NCI-H2107 (cell line): ENCODE data around the gene SAMD14.

Experiments used
- DNase-seq: peaks from one replicate; lab custom pipeline; 2025; lab: John Stamatoyannopoulos, UW

SAMD14 gene

GRCh38 chr17:50111673-50112655, 18.0 kb downstream of the SAMD14 start:
- DNase-seq: no peak

GRCh38 chr17:50110591-50111349, 19.2 kb downstream of the SAMD14 start:
- DNase-seq: no peak

- no peak for DNase-seq
Observed at GRCh38 chr17:50109785-50110184, 20.2 kb downstream of the SAMD14 start.

- DNase-seq: no peak
Observed at GRCh38 chr17:50109207-50109606, 20.8 kb downstream of the SAMD14 start.

GRCh38 chr17:50108556-50108955, 21.4 kb downstream of the SAMD14 start:
- no peak for DNase-seq

GRCh38 chr17:50107790-50108414, 22.1 kb downstream of the SAMD14 start:
- no peak for DNase-seq

GRCh38 chr17:50106393-50107131, 23.4 kb downstream of the SAMD14 start:
- DNase-seq: no peak

- no peak for DNase-seq
Observed at GRCh38 chr17:50105811-50106210, 24.1 kb downstream of the SAMD14 start.

- no peak for DNase-seq
Observed at GRCh38 chr17:50103941-50104340, 26.0 kb downstream of the SAMD14 start.

- DNase-seq: no peak
Observed at GRCh38 chr17:50103252-50103651, 26.7 kb downstream of the SAMD14 start.

GRCh38 chr17:50102164-50102991, 27.6 kb downstream of the SAMD14 start:
- no peak for DNase-seq

GRCh38 chr17:50101346-50102163, 28.4 kb downstream of the SAMD14 start:
- DNase-seq: peak; percentile 16

- DNase-seq: no peak
Observed at GRCh38 chr17:50100921-50101345, 29.0 kb downstream of the SAMD14 start.

- no peak for DNase-seq
Observed at GRCh38 chr17:50100480-50100883, 29.5 kb downstream of the SAMD14 start.

- no peak for DNase-seq
Observed at GRCh38 chr17:50099003-50099402, 31.0 kb downstream of the SAMD14 start.

- no peak for DNase-seq
Observed at GRCh38 chr17:50098583-50098982, 31.4 kb downstream of the SAMD14 start.

- DNase-seq: no peak
Observed at GRCh38 chr17:50097926-50098325, 32.0 kb downstream of the SAMD14 start.

GRCh38 chr17:50097455-50097854, 32.5 kb downstream of the SAMD14 start:
- DNase-seq: no peak

- no peak for DNase-seq
Observed at GRCh38 chr17:50096758-50097157, 33.2 kb downstream of the SAMD14 start.

- no peak for DNase-seq
Observed at GRCh38 chr17:50096092-50096491, 33.9 kb downstream of the SAMD14 start.
